ENCODE data around the gene KSR1.
"Not testable (repeated sequence)": the region's sequence is repeated elsewhere in the genome, so short reads cannot be mapped to it uniquely, and the experiment has no call there.

The KSR1 gene

DNA sequence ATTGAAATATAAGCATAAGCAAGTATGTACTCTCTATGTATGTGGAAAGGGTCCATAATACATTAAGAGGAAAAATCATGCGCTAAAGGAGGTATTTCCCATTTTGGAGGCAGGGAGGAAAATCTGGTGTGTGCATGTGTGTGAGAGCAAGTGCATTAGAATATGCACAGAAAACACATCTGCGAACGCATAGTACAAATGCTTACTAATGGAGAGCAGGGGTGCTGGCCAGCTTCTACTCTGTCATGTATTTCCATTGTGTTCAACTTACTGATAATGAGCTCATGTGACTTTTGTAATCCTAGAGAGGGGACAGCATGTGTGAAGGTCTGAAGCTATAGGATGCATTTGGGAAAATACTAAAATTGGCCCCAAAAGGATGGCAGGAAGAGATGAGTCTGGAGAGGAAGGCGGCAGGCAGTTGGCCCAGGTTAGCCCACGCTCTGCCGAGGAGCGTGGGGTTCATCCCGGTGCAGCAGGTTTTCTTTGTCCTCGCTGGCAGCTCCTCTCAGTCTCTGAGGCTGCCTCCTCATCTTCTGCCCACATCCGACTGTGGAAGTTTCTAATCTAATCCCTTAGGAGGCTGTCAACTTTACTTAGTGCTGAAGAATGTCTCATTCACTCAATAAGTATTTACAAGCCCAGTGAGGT lies 17.8 kb upstream of the KSR1 start:
- no peak overlapping the region for H3K4me3 ChIP-seq (ENCODE audit: low read depth, low read length)
- DNase-seq (ENCODE audit: low read depth): no peak
- TF ChIP-seq, protein P1, sequence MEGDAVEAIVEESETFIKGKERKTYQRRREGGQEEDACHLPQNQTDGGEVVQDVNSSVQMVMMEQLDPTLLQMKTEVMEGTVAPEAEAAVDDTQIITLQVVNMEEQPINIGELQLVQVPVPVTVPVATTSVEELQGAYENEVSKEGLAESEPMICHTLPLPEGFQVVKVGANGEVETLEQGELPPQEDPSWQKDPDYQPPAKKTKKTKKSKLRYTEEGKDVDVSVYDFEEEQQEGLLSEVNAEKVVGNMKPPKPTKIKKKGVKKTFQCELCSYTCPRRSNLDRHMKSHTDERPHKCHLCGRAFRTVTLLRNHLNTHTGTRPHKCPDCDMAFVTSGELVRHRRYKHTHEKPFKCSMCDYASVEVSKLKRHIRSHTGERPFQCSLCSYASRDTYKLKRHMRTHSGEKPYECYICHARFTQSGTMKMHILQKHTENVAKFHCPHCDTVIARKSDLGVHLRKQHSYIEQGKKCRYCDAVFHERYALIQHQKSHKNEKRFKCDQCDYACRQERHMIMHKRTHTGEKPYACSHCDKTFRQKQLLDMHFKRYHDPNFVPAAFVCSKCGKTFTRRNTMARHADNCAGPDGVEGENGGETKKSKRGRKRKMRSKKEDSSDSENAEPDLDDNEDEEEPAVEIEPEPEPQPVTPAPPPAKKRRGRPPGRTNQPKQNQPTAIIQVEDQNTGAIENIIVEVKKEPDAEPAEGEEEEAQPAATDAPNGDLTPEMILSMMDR (conservative IDR thresholded peaks at IDR 0.05; ENCODE audit: low read depth, low read length): no peak

DNA sequence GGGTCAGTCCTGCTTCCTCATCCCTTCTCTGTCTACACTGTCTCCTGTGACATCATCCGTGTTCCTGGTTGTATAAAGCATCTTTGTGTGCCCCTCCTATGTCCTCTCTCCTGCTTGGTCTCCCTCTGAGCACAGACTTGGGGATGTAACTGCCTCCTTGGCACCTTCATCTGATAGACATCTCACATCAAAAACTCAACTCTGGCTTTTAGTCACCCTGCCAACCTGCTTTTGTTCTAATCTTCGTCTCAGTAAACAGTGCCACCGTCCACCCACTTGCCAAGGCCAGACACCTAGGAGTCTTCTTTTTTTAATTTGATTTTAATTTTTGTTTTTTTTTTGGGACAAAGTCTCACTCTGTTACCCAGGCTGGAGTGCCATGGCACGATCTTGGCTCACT lies 16.9 kb upstream of the KSR1 start:
- H3K4me3 ChIP-seq (ENCODE audit: low read depth, low read length): no peak overlapping the region
- no peak for DNase-seq (ENCODE audit: low read depth)
- TF ChIP-seq, protein P1 (conservative IDR thresholded peaks at IDR 0.05; ENCODE audit: low read depth, low read length): no peak

DNA sequence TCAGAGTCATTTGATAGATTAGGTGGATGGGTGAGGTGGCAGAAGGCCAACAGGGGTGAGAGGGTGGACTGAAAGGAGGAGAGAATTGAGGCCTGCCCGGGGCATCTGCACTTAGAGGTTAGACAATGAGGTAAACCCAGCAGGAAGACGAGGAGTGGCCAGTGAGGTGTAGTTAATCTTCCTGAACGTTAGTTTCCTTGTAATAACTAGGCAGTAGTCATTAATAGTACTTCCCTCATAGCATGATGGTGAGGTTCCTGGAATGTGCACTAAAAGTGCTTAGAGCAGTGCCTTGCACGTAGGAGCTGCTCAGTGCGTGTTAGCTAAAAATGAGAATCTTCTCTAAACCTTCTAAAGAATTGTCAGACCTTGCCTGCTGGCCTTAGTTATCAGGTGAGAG lies 13.5 kb upstream of the KSR1 start:
- TF ChIP-seq, protein P1 (conservative IDR thresholded peaks at IDR 0.05; ENCODE audit: low read depth, low read length): no peak
- H3K4me3 ChIP-seq (ENCODE audit: low read depth, low read length): no peak overlapping the region
- no peak for DNase-seq (ENCODE audit: low read depth)

DNA sequence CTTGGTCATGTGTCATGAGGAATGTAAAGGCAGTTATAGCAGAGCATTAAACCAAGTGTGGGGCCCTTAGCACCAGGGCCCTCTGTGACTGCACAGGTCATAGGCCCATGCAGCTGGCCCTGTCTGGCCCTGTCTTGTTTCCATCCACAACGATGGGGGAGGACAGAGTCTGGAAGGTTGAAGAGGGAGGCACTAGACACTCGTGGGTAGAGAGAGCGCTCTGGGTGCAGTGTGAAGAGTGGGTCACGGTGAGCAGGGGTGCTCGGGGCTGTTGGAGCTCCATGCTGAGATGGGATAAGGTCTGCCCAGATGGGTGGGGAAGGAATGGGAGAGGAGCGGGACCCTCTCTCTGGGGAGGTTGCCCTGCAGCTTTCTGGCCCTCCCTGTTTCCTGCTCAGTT lies 12.8 kb upstream of the KSR1 start:
- TF ChIP-seq, protein P1 (conservative IDR thresholded peaks at IDR 0.05; ENCODE audit: low read depth, low read length): no peak
- H3K4me3 ChIP-seq (ENCODE audit: low read depth, low read length): no peak overlapping the region
- no peak for DNase-seq (ENCODE audit: low read depth)

DNA sequence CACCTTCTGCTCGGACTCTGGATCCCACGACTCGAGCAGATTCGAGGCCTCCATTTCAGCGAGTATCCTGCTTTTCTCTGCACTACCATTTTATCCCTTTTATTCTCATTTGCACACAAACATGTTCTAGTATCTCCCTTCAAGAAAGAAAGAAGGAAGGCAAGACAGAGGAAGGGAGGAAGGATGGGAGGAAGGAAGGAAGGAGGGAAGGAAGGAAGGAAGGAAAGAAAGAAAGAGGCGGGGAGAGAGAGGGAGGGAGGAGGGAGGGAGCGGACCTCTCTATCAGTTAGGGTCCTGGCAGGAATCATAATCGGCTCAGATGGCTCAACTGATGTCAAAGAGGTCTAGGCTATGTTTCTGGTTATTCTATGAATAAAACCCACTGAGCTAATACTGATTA lies 10.3 kb upstream of the KSR1 start:
- no peak for DNase-seq (ENCODE audit: low read depth)
- TF ChIP-seq, protein P1 (conservative IDR thresholded peaks at IDR 0.05; ENCODE audit: low read depth, low read length): no peak
- H3K4me3 ChIP-seq (ENCODE audit: low read depth, low read length): no peak overlapping the region

DNA sequence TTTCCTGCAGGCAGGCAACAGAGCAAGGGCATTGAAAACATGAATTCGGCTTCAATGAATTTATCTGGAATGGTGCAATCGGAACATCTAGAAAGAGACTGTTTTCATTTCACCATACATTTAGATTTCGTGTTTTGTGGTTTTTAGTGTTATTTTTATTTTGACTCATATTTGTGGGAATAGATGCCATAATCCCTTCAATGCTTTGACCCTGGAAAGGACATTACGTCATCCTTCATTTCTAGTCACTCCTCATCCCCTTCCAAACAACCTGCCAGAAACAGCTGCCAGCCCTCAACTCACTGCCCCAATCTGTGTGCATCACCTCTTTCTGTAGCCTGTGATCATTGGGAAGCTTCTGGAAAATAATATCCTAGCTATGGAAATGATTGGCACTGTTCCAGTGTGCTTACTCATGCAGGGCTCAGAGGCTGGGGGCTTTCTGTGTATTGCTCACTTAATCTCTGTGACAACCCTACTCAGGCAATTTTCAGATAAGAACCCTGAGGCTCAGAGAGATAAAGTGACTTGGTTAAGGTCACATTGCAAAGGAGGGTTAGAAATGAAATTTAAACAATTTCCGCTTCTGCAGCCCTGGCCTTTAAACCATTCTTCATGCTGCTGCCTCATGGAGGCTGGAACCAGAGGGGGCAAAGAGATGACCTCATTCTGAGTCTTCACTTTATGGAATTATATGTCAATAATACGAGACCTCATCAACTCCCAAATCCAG lies 9.5 kb upstream of the KSR1 start:
- TF ChIP-seq, protein P1 (conservative IDR thresholded peaks at IDR 0.05; ENCODE audit: low read depth, low read length): no peak
- DNase-seq (ENCODE audit: low read depth): peak; percentile 94
- H3K4me3 ChIP-seq (ENCODE audit: low read depth, low read length): no peak overlapping the region

DNA sequence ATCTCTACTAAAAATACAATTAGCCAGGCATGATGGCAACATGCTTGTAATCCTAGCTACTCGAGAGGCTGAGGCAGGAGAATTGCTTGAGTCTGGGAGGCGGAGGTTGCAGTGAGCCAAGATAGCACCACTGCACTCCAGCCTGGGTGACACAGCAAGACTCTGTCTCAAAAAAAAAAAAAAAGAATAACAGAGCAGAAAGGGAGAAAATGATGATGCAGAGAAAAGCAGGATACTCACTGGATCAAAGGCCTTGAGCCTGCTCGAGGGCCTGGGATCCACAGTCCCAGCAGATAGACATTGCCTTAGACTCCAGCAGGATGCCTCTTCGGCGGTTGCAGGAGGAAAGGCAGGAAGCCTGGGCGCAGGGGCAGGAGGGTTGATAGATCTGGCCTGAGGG lies 7.7 kb upstream of the KSR1 start:
- DNase-seq (ENCODE audit: low read depth); H3K4me3 ChIP-seq (ENCODE audit: low read depth, low read length): not testable (repeated sequence)
